GM21723 (cell line): ENCODE data around the gene PXT1.
"Not testable (repeated sequence)": the region's sequence is repeated elsewhere in the genome, so short reads cannot be mapped to it uniquely, and the experiment has no call there.

ENCODE experiments used
- ATAC-seq: cut with Tn5 transposase; IDR thresholded peaks from one replicate; pipeline ENCODE4 v1.9.1; 2021; ENCODE audit warnings: mild to moderate bottlenecking, moderate library complexity; ENCODE audit not compliant: unreplicated experiment

PXT1 gene

DNA sequence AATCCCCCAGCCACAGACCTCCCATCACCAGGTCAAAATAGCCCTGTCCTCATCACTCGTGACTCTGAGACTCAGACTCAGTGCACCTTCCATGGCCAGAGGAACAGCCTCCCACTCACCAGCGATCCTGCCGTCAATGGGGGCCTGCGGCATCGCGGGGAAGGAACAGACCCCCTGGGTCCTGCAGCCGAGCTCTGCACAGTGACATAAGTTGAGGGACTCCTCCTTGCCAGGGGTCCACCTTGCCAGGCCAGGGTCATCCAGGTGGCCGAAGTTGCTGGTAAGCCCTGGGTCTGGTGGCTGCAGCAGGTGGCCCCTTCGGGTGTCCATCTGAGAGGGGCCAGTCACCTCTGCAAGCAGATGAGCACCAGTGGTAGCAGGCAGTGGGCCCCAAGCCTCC lies 71.4 kb downstream of the PXT1 start:
- no peak for ATAC-seq

DNA sequence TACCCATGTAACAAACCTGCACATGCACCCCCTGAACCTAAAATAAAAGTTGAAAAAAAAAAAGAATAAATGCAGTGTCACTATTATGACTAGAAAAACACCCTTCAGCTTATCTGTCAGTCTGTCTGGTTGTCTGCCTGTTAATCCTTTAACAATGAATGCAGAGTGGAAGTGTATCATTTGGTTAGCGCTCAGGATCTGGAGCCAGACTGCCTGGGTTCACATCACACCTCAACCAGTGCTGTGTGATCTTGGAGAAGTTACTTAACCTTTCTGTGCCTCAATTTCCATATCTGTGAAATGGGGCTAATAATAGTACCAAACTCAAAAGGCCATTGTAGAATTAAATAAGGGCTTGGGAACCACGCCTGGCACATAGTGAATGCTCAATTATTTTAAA lies 72.0 kb downstream of the PXT1 start:
- ATAC-seq = no peak

DNA sequence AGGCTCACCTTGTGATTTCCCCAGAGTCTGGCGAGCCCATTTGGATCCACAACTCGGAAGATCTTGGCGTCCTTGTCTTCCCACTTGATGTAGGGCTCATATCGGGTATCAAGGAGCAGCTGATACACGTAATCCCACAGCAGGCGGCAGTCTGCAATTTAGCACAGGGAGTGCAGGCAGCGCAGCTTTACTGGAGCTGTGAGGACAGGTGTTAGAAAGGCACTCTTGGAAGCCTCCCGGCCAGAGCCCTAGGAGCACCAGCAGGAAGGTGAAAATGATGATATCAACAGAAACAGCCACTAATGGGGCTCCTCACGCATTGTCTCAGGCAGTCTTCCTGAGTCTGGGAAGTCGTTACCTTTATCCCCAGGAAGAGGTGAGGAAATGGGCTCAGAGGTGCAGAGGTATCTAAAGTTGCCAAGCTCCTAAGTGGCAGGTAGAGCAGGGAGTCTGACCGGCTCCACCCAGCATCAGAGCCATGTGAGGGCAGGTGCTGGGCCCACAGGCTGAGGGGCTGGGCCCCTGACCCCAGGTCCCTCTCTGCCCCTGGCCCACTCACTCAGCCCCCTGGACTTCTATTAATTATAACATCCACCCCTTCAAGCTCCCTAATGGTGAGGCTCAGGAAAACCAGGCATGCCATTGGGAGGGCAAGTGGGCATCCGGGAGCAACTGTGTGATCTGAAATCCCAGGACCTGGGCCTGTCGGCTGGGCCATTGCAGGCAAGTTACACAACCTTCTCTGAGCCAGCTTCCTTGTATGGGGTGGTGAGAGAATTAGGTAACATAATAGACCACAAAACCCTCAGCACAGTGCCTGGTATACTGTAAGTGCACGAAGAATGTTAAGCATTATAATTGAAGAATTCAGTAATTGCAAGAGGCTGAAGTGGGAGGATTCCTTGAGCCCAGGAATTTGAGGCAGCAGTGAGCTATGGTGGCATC lies 73.5 kb downstream of the PXT1 start:
- no peak for ATAC-seq

DNA sequence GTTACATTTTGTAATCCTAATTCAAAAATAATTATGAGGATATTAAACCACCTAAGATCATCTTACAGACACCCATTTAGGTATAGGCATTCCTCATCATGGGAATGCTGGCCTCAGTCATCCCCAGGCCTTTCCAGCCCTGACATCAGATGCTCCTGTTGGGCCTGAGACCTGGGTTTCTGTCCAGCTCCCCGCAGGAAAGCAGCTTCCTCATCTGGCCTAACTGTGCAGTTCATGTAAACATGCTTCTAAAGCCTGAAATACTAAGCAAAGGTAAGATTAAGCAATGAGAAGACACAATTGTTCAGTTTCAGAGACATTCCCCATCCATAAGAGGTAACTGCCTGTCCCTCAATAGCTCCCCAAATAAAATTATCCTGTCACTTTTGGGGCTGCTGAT lies 74.2 kb downstream of the PXT1 start:
- ATAC-seq = no peak

DNA sequence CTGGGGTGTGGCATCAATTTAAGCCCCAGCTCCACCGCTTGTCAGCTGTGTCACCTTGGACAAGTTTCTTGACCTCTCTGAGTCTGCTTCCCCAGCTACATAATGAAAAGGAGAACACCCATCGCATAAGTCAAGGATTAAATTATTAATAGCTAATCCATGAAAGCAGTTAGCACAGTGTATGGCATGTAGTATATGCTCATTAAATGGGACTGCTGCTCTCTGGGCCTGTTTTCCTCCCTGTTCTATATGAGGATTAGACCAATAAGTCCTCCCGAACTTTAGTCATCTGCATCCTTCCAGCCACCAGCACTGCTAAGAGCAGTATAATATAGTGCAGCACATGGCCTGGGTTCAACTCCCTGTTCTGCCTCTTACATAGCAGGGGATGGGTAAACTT lies 74.9 kb downstream of the PXT1 start:
- no peak for ATAC-seq

DNA sequence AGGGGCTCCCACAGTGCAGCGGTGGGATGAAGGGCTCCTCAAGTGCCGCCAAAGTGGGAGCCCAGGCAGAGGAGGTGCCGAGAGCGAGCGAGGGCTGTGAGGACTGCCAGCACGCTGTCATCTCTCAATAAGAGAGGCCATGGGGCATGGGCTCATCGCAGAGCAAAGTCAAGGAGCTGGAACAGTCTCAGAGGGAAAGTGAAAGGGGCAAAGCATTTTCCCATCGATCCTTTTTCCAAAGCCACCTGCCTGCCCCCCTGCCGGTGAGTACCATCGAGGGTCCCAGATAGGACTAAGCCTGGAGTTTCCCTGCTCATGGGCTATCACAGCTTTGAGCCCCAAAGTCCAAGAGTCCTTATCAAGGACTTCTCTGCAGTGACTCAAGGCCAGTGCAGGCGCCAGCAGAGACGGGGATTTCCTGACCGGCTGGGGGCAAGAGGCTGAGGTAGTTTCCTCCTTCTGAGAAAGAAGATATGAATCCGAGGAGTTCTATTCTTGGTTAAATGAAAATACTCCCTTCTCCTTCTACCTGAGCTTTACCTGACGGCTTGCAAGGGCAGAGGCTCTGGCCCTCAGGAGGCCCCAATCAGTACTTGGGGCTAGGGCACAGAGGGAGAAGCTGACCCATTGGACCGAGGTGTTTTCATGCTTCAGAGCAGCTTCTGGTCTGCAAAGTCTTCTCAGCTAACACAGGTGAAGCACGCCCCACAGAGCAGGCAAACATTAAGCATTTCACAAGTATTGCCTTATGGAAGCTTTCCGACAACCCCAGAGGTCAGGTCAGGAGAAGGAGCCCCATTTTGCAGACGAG lies 77.8 kb downstream of the PXT1 start:
- peak; percentile 65 for ATAC-seq

DNA sequence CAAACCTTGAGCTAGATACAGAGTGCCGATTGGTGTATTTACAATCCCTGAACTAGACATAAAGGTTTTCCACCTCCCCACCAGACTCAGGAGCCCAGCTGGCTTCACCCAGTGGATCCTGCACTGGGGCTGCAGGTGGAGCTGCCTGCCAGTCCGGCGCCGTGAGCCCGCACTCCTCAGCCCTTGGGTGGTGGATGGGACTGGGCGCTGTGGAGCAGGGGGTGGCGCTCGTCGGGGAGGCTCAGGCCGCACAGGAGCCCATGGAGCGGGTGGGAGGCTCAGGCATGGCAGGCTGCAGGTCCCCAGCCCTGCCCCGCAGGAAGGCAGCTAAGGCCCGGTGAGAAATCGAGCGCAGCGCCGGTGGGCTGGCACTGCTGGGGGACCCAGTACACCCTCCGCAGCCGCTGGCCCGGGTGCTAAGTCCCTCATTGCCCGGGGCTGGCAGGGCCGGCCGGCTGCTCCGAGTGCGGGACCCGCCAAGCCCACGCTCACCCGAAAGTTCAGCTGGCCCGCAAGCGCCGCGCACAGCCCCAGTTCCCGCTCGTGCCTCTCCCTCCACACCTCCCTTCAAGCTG lies 78.5 kb downstream of the PXT1 start:
- not testable (repeated sequence) for ATAC-seq

DNA sequence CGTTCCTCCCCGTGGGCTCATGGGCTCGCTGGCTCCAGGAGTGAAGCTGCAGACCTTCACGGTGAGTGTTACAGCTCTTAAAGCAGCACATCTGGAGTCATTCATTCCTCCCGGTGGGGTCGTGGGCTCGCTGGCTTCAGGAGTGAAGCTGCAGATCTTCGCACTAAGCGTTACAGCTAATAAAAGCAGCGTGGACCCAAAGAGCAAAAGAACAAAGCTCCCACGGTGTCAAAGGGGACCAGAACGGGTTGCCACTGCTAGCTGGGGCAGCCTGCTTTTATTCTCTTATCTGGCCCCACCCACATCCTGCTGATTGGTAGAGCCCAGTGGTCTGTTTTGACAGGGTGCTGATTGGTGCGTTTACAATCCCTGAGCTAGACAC lies 79.3 kb downstream of the PXT1 start:
- ATAC-seq = not testable (repeated sequence)

DNA sequence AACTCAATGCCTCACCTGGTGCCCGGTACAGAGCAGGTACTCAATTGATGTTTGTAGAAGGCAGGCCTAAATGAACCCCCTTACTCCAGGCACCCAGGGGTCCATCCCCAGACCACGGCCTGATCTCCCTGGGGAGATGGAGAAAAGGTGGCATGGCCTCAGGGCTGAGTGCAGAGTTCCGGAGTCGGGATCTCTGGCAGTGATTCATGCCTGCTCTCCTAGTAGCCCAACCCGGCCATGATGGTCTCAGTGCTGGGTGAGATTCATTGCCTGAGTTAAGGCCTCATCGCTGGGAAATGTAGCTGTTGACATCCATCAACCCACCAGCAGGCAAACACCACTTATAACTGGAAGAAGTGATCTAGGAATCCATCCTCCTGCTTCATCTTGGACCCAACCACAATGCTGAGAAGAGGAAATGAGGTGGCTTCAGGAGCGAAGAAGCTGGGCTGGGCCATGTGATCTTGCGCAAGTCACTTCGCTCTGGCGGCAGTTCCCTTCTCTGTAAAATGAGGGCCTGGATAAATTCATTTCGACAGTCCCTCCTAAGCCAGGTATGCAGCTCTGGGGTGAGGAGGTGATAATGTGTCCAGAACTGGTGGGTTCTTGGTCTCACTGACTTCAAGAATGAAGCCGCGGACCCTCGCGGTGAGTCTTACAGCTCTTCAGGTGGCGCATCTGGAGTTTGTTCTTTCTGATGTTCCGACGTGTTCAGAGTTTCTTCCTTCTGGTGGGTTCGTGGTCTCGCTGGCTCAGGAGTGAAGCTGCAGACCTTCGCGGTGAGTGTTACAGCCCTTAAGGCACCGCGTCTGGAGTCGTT lies 79.9 kb downstream of the PXT1 start:
- ATAC-seq = no peak

DNA sequence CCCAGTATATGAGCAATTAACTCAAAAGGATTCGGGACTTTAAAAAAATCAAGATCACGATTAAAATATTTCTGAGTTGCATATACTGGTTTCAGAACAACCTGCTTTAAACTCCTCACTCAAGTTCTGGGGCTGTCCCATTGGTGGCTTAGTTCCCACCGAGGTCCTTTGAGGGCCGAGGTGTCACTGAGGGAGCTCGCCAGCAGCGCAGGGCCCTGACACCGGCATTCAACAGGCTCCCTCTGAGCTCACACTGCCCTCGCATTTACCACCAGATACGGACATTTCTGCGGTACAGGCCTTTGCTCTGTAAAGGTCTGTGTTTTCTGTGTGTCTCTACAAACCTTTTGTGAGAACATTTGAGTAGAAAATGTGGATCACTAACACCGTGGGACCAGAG lies 81.6 kb downstream of the PXT1 start:
- ATAC-seq = no peak

DNA sequence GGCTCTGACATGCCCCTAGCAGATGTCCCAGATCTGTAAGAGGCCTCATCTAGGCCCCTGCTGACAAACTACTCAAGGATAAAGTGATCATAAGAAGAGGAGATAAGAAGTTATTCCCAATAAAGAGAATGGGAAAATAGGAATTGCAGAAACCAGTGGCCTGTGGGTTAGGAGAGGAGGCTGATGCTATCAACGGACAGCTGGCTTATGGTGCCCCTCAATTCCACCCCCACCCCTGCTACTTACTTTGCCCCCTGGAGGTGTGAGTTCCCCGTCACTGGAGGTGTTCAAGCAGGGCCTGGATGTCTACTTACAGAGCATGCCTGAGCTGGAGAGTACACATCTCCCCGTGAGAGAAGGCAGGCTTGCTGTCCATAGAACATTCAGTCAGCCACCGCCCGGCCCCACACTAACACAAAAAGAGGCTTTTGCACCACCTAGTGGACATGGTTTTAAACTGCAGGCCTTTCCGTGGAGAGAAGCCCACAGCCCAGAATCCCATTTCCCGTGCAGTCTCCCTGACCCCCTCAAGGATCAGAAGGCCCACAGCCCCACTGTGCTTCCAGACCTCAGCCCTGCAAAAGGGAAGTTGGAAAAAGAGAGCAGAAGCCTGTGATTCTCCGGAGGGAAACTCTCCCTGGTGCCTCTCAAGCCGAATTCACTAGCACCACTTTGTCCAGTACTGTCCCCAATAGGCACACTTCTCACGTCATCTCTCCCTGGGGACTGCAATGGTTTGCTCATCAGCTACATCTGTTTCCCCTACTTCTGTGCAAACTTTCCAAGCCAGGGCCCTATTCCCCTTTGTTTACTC lies 82.2 kb downstream of the PXT1 start:
- no peak for ATAC-seq

DNA sequence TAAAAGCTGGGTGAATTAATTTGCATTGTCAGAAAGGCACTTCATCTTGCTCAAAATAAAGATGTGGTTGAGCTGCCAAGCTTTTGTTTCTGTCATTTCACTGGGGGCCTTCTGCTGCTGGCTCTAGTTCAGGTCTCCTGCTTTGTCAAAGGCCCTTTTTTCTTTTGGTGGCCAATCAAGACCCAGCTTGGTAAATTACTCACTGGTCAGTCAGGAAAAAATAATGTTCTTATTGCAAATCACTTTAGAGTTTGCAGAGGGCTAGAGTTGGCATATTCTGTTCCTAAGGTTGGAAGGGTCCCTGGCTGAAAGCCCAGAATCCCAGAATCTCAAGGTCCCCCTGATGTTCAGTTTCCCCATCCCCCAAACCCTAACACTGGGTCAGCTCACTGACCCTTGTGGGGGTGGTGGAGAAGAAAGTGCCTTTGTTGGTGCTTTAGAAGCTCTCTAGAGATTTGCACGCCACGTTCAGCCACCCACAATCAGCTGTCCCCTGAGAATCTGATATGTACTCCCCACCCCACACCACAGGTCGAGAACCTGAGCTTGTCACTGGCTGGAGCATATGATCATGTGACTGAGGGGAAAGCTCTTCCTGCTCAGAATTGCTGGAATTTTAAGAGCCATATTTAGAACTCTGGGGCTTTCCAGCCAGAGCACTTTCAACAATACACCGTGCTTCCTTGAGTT lies 84.3 kb downstream of the PXT1 start:
- ATAC-seq = no peak

DNA sequence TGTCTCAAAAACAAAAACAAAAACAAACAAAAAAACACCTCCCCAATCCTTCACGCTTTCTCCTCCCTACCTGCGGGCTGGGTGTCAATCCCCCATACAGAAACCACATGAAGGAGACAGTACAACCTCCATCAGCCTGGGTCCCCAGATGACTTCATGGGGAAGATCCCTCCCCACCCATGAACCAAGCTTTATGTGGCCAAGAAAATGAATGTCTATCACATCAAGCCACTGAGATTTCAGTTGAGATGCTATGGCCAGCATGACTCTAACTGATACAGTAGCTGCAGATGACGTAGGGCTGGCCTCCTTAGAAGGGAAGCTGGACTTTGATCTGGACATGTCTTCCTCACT lies 84.8 kb downstream of the PXT1 start:
- no peak for ATAC-seq

DNA sequence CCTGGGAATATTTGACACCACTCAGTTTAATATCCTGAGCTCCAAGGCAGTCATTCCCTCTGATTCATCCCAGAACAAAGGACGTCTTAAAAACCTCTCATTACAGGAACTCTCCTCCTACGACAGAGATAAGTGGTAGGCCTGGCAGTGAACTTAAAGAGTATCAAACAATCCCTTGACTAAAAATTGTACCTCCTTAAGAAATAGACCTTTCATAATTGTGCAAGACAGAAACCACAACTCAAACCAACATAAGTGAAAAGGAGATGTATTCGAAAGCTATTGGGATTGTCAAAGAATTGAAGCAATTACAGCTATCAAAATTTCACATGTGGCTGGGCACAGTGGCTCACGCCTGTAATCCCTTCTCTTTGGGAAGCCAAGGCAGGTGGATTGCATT lies 86.8 kb downstream of the PXT1 start:
- ATAC-seq = no peak

DNA sequence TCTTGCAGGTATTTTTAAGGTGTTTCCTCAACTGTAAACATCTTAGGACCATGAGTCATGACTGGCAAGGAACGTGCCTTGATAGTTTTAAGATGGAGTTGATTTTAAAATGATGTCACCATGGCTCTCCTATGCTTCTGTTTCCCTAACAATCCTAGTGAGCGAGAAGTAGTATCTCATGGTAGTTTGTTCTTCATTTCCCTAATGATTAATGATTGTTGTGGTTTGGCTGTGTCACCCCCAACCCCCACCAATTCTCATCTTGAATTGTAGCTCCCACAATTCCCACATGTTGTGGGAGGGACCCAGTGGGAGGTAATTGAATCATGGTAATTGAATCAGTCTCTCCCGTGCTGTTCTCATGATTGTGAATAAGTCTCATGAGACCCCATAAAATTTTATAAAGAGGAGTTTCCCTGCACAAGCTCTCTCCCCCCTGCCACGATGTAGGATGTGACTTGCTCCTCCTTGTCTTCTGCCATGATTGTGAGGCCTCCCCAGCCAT lies 89.2 kb downstream of the PXT1 start:
- no peak for ATAC-seq

DNA sequence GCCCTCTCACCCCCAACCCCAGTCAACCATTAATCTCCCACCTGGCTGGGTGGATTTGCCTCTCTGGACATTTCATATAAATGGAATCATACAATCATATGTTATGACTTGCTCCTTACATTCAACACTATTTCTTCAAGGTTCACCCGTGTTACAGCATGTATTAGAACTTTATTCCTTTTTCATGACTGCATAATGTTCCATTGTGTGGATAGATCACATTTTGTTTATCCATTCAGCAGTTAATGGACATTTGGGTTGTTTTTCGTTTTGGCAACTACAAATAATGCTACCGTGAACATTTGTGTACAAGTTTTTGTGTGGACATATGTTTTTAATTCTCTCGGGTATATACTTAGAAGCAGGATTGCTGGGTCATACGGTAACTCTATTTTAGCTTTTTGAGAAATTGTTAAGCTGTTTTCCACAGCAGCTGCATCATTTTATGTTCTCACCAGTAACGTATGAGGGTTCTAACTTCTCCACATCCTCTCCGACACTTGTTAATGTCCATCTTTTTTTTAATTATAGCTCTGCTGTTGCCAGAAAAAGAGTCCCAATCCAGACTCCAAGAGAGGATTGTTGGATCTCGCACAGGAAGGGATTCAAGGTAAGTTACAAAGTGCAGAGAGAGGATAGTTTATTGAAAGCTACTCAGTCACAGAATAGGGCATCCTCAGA lies 90.0 kb downstream of the PXT1 start:
- no peak for ATAC-seq

DNA sequence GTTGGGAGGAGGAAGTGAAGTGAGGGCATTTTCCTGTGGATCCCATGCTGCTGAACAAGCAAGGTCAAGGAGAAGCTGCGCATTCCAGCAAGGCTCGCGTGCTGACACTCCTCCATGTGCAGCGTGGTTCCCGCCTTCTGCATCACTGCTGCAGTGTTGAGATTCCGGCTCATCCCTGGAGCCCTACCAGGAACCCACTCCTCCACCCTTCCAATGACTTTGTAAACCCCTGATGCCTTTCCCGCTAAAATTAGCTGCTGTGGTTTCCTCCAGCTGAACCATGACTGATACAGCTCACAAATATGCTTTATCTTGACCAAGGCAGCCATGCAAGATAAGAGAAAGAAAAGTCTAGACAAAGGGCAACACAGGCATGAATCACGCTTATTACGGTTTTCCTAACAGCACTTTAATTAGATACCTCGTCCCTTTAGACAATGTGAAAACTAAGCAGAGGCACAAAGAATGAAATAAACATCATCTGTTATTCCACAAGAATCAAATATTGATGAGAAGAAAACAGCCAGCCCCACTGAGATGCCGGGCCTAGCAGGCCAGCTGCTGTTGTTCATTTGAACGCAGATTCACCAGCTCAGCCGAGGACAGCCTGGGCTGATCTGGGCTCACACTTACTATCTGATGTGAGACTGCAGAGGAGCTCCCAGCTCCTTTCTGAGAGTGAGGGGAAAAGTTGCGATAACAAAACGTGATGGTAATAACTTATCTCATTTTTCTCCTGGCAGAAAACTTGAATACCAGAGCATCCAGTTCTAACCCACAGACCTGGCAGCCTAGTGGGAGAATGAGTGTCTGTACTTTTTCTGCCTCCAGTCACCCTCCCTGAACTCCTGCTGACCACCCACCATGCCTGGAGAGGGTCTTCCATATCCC lies 91.7 kb downstream of the PXT1 start:
- ATAC-seq = no peak

DNA sequence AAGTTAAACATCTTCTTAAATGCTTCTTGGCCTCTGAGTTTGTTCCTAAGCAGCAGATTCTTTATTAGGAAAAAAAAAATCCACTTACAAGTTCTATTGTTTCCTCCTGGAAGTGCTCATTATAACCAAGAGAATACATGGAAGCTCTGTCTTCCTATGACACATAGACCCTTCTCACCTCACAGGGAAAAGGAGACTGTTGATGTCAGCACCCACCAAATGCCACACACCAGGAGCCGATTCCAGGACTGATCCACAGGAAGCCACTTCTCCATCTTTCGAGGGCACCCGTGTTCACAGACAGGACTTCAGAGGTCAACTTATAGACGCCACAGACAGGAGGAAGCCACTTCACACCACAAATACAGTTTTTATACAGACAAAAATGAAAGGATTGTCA lies 92.6 kb downstream of the PXT1 start:
- ATAC-seq = no peak
